ENCODE data around the gene VPS37B. TPM values are rescaled to one million over a fixed set of nuclear protein-coding genes. Genes with fewer than 3 reads are reported as not detected.

Gene VPS37B
- total RNA-seq, 2 donors from 2014 or later, result 64.8 to 73.5 TPM

GRCh38 chr12:122902854-122903692 is 7.1 kb upstream of the VPS37B start:
- no peaks in the 10 kb centered on the region for H3K36me3 ChIP-seq
- peak overlapping the region; percentile 58 for H3K27ac ChIP-seq
- no peak for TF ChIP-seq CTCF (IDR thresholded peaks at IDR 0.05)
- intact Hi-C loops (cut with DNase I), result no loop called here
- H3K9ac ChIP-seq (ENCODE audit: low read depth in 2 of 2, low read length in 2 of 2), result peak overlapping the region; percentile 20 to 53
- H3K9me3 ChIP-seq, result no peaks in the 10 kb centered on the region
- no peaks in the 10 kb centered on the region for H3K27me3 ChIP-seq
- peaks cover 4% of the 10 kb centered on the region for H3K4me1 ChIP-seq
- no peak overlapping the region for H3K4me3 ChIP-seq
- DNase-seq, result no peak

- Histone ChIP-seq H3K4me1 (peaks cover 4% of the 10 kb centered on the region), H3K9me3 (no peaks in the 10 kb centered on the region), H3K27ac (no peak overlapping the region), H3K9ac (ENCODE audit: low read depth in 2 of 2, low read length in 2 of 2) (no peak overlapping the region), H3K4me3 (no peak overlapping the region), H3K36me3 (no peaks in the 10 kb centered on the region), H3K27me3 (no peaks in the 10 kb centered on the region)
- no peak for DNase-seq
- intact Hi-C loops (cut with DNase I), result no loop called here
- TF ChIP-seq CTCF (IDR thresholded peaks at IDR 0.05), result no peak
These were observed 4.0 kb upstream of the VPS37B start for GRCh38 chr12:122899887-122900286.

GRCh38 chr12:122896662-122897061 is 738 bp upstream of the VPS37B start:
- intact Hi-C loops (cut with DNase I), result no loop called here

GRCh38 chr12:122895320-122895703 is 612 bp downstream of the VPS37B start:
- Histone ChIP-seq H3K27ac (peak overlapping the region; percentile 72), H3K4me1 (peaks cover 5% of the 10 kb centered on the region), H3K27me3 (no peaks in the 10 kb centered on the region), H3K9ac (ENCODE audit: low read depth in 2 of 2, low read length in 2 of 2) (peak overlapping the region; percentile 87 to 100), H3K9me3 (no peaks in the 10 kb centered on the region), H3K4me3 (peak overlapping the region; percentile 53), H3K36me3 (no peaks in the 10 kb centered on the region)
- no peak for DNase-seq
- intact Hi-C loops (cut with DNase I), result no loop called here
- no peak for TF ChIP-seq CTCF (IDR thresholded peaks at IDR 0.05)

More at GRCh38 chr12:122896662-122897061, 738 bp upstream of the VPS37B start:
- Histone ChIP-seq H3K9me3 (no peaks in the 10 kb centered on the region), H3K9ac (ENCODE audit: low read depth in 2 of 2, low read length in 2 of 2) (no peak overlapping the region), H3K27me3 (no peaks in the 10 kb centered on the region), H3K4me1 (peaks cover 5% of the 10 kb centered on the region), H3K4me3 (no peak overlapping the region), H3K36me3 (no peaks in the 10 kb centered on the region), H3K27ac (peak overlapping the region; percentile 72)
- TF ChIP-seq CTCF (IDR thresholded peaks at IDR 0.05), result no peak
- DNase-seq, result no peak

GRCh38 chr12:122894193-122895121 is 1.5 kb downstream of the VPS37B start:
- Histone ChIP-seq H3K27ac (peak overlapping the region; percentile 72), H3K4me1 (peaks cover 5% of the 10 kb centered on the region), H3K4me3 (peak overlapping the region; percentile 53), H3K9ac (ENCODE audit: low read depth in 2 of 2, low read length in 2 of 2) (peak overlapping the region; percentile 87 to 100), H3K36me3 (no peaks in the 10 kb centered on the region), H3K9me3 (no peaks in the 10 kb centered on the region), H3K27me3 (no peaks in the 10 kb centered on the region)
- DNase-seq, result peak; percentile 86
- intact Hi-C loops (cut with DNase I), result no loop called here
- TF ChIP-seq CTCF (IDR thresholded peaks at IDR 0.05), result no peak

Data from colonic mucosa (tissue), 4 donors.